GM23338 (cell line): ENCODE measurements around the gene DSCAML1. TPM values are rescaled to one million over a fixed set of nuclear protein-coding genes. Genes with fewer than 3 reads are reported as not detected.

Experiments
- ATAC-seq: fragments of 200-7000 bp; cut with Tn5 transposase; 3 replicates; pipeline ENCODE4 v1.9.1; 2020
- DNase-seq: peaks from one replicate; pipeline ENCODE4 v3.0.0-alpha.2; 2015; ENCODE audit warnings: low spot score
- H2AFZ ChIP-seq: fragments of 200-600 bp; sonication (generic); 2 replicates; pipeline ENCODE4 v1.8.0; 2016; ENCODE audit warnings: antibody characterized with exemption, mild to moderate bottlenecking, moderate library complexity
- H3F3A ChIP-seq: fragments of 200-600 bp; sonication (generic); replicated peaks from 2 replicates; pipeline ENCODE4 v1.8.0; 2017; ENCODE audit warnings: antibody characterized with exemption, mixed run types, low read depth
- H3K27ac ChIP-seq: fragments of 200-600 bp; sonication (generic); 2 replicates; pipeline ENCODE4 v1.6.1; 2016; ENCODE audit warnings: low read depth
- H3K27me3 ChIP-seq: fragments of 200-600 bp; sonication (generic); 2 replicates; pipeline ENCODE4 v1.8.0; 2016; ENCODE audit warnings: mild to moderate bottlenecking, mixed run types, moderate library complexity; ENCODE audit not compliant: insufficient read depth
- H3K36me3 ChIP-seq: fragments of 200-600 bp; sonication (generic); 2 replicates; pipeline ENCODE4 v1.8.0; 2016; ENCODE audit warnings: mild to moderate bottlenecking; ENCODE audit not compliant: insufficient read depth
- H3K4me1 ChIP-seq: fragments of 200-600 bp; sonication (generic); 2 replicates; pipeline ENCODE4 v1.8.0; 2016; ENCODE audit warnings: mild to moderate bottlenecking, moderate library complexity; ENCODE audit not compliant: insufficient read depth
- H3K4me2 ChIP-seq: fragments of 200-600 bp; sonication (generic); 2 replicates; pipeline ENCODE4 v1.7.1; 2017; ENCODE audit warnings: mixed run types
- H3K4me3 ChIP-seq: fragments of 200-600 bp; sonication (generic); 2 replicates; pipeline ENCODE4 v1.6.1; 2016; ENCODE audit warnings: mixed run types
- H3K79me2 ChIP-seq: fragments of 200-600 bp; sonication (generic); replicated peaks from 2 replicates; pipeline ENCODE4 v1.8.0; 2017; ENCODE audit warnings: mild to moderate bottlenecking; ENCODE audit not compliant: insufficient read depth
- H3K9me2 ChIP-seq: fragments of 200-600 bp; sonication (generic); 2 replicates; pipeline ENCODE4 v1.8.0; 2017; ENCODE audit not compliant: insufficient read depth
- H4K20me1 ChIP-seq: fragments of 200-600 bp; sonication (generic); replicated peaks from 2 replicates; pipeline ENCODE4 v1.8.0; 2017; ENCODE audit warnings: mild to moderate bottlenecking; ENCODE audit not compliant: insufficient read depth
- H3K27ac Mint-ChIP-seq: 2 replicates; pipeline ENCODE4 v1.8.0; 2020; ENCODE audit warnings: inconsistent platforms, mild to moderate bottlenecking, moderate library complexity, mixed read lengths
- H3K27me3 Mint-ChIP-seq: 3 replicates; pipeline ENCODE4 v1.8.0; 2022; ENCODE audit warnings: low read depth, mild to moderate bottlenecking, moderate library complexity, mixed read lengths, inconsistent platforms; ENCODE audit not compliant: insufficient read depth, poor library complexity
- H3K36me3 Mint-ChIP-seq: 3 replicates; pipeline ENCODE4 v1.8.0; 2021; ENCODE audit warnings: low read depth, mild to moderate bottlenecking, inconsistent platforms, moderate library complexity, mixed read lengths
- H3K4me1 Mint-ChIP-seq: 3 replicates; pipeline ENCODE4 v1.8.0; 2020; ENCODE audit warnings: mild to moderate bottlenecking, inconsistent platforms, mixed read lengths
- H3K4me3 Mint-ChIP-seq: 3 replicates; pipeline ENCODE4 v1.8.0; 2021; ENCODE audit warnings: moderate library complexity, mild to moderate bottlenecking, inconsistent platforms, mixed read lengths
- H3K9me3 Mint-ChIP-seq: 3 replicates; pipeline ENCODE4 v1.8.0; 2020; ENCODE audit warnings: moderate library complexity, mild to moderate bottlenecking, inconsistent platforms, mixed read lengths
- CTCF ChIP-seq, 2 experiments: fragments of 200-600 bp in 1 of 2; sonication (generic) in 1 of 2; conservative IDR thresholded peaks; 2 replicates each; pipeline versions ENCODE4 v1.5.1 to v1.6.1; 2016 to 2017; ENCODE audit warnings: antibody characterized with exemption in 2 of 2, low read depth in 2 of 2, mild to moderate bottlenecking in 2 of 2, moderate library complexity in 1 of 2
- EZH2phosphoT487 ChIP-seq: fragments of 200-600 bp; sonication (generic); IDR thresholded peaks from one replicate; pipeline ENCODE4 v1.8.1; 2018; ENCODE audit warnings: antibody characterized with exemption; ENCODE audit not compliant: unreplicated experiment
- ZNF462 ChIP-seq: fragments of 250-450 bp; sonication (Bioruptor Pico); IDR thresholded peaks from 2 replicates; pipeline ENCODE4 v1.5.0; 2020; ENCODE audit warnings: mild to moderate bottlenecking, moderate library complexity
- polyA plus RNA-seq: library from polyadenylated mRNA; unstranded; fragments of >200 nt; fragmentation: Nextera tagmentation; extraction: Ambion mirVana; gene quantifications from 2 replicates; pipeline ENCODE4 v1.2.1, GENCODE V29; 2016
- total RNA-seq: library from RNA; depleted of rRNA; stranded (reverse); fragments of >200 nt; shearing (Covaris generic); gene quantifications from 2 replicates; pipeline ENCODE4 v1.2.3, GENCODE V29; 2014

Gene DSCAML1
- total and polyA plus RNA-seq, 2 experiments from 2014 or later = 0.17 TPM; not detected in 1

- Mint-ChIP-seq H3K4me3 (no peak overlapping the region; the same call in 2 of the 3 replicates), H3K4me1 (peaks cover 59% of the 10 kb centered on the region)
Observed at GRCh38 chr11:117819096-117820040, 22.4 kb upstream of the DSCAML1 start.

More at GRCh38 chr11:117819096-117820040, 22.4 kb upstream of the DSCAML1 start:
- H3K9me3 Mint-ChIP-seq = no peaks in the 10 kb centered on the region
- no peak overlapping the region for H3K27ac ChIP-seq
- H3F3A ChIP-seq = no peaks in the 10 kb centered on the region
- no peaks in the 10 kb centered on the region for H3K79me2 ChIP-seq
- no peak overlapping the region for H3K4me2 ChIP-seq
- no peak overlapping the region for H3K27ac Mint-ChIP-seq
- no peaks in the 10 kb centered on the region for H3K36me3 ChIP-seq
- no peaks in the 10 kb centered on the region for H3K27me3 ChIP-seq
- H3K27me3 Mint-ChIP-seq = peaks cover 21% of the 10 kb centered on the region
- ATAC-seq (peak; percentile 36), DNase-seq (peak; percentile 90)
- TF ChIP-seq CTCF (conservative IDR thresholded peaks at IDR 0.05; ENCODE audit: low read depth in 2 of 2) = peak; percentile 82 to 96
- 0 out of 2 replicates have a peak, but pooled peaks have one; percentile 10 for TF ChIP-seq ZNF462 (CRISPR knock-in tag)
- TF ChIP-seq EZH2phosphoT487 = no peak
- peak overlapping the region; percentile 14; the same call in 1 of the 2 replicates for H2AFZ ChIP-seq
- H3K4me3 ChIP-seq = no peak overlapping the region
- H3K4me1 ChIP-seq = peaks cover 17% of the 10 kb centered on the region; the same call in 1 of the 2 replicates
- H3K9me2 ChIP-seq = no peaks in the 10 kb centered on the region
- H3K36me3 Mint-ChIP-seq = no peaks in the 10 kb centered on the region
- H4K20me1 ChIP-seq = no peaks in the 10 kb centered on the region; the same call in 1 of the 2 replicates
